BJ (cell line): ENCODE measurements around the gene ODAD2. TPM values are rescaled to one million over a fixed set of nuclear protein-coding genes. Genes with fewer than 3 reads are reported as not detected.

Source experiments
- CTCF ChIA-PET: fragments of 350-600 bp; formaldehyde crosslinking; extraction: SDS; loops from one replicate; lab custom pipeline; 2021; ENCODE audit warnings: antibody characterized with exemption, inconsistent platforms; lab: Yijun Ruan, JAX
- POLR2A ChIA-PET: fragments of 300-600 bp; sonication (Branson Sonifier 250); formaldehyde crosslinking; extraction: SDS; loops from one replicate; lab custom pipeline; 2021; ENCODE audit warnings: antibody characterized with exemption; lab: Charles Lee
- DNase-seq: peaks from one replicate; pipeline ENCODE4 v3.0.0-alpha.2; 2011; ENCODE audit warnings: low read depth
- H3K27me3 ChIP-seq: 2 replicates; pipeline ENCODE4 v1.6.0; 2011; ENCODE audit warnings: low read length; ENCODE audit not compliant: control insufficient read depth, insufficient read depth
- H3K36me3 ChIP-seq: 2 replicates; pipeline ENCODE4 v1.5.1; 2011; ENCODE audit warnings: low read length; ENCODE audit not compliant: control insufficient read depth, insufficient read depth
- H3K4me3 ChIP-seq: 2 replicates; pipeline ENCODE4 v1.5.1; 2011; ENCODE audit warnings: low read depth, mild to moderate bottlenecking, control low read depth, low read length
- polyA plus RNA-seq: library from polyadenylated mRNA; depleted of rRNA; stranded (reverse); fragments of >200 nt; gene quantifications from 2 replicates; pipeline ENCODE4 v1.2.3, GENCODE V29; 2011
- small RNA-seq: library from RNA; depleted of rRNA; stranded (forward); fragments of <200 nt; gene quantifications from one replicate; pipeline ENCODE3, GENCODE V24; 2012; ENCODE audit warnings: low replicate concordance, low read depth; ENCODE audit not compliant: insufficient read length
- TF ChIP-seq, protein P1 (sequence below): IDR thresholded peaks from 2 replicates; pipeline ENCODE4 v1.5.1; 2011; ENCODE audit warnings: low read depth, mild to moderate bottlenecking, control low read depth, inconsistent platforms, low read length, moderate library complexity; ENCODE audit not compliant: insufficient read depth

Gene ODAD2
- polyA plus RNA-seq, 1 experiment = 3.9 TPM

DNA sequence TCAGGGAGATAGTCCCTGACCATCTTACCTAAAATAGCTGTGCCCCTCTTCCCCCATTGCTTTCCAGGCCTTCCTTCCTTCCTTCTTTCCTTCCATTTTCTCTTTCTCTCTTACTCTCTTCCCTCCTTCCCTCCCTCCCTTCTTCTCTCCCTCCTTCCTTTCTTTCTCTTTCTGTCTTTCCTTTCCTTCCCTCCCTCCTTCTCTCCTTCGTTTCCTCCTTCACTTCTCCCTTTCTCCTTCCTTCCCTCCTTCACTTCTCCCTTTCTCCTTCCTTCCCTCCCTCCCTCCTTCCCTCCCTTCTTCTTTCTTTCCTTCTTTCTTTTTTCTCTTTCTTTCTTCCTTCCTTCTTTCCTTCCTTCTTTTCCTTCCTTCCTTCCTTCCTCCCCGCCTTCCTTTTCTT, 228.7 kb downstream of the ODAD2 start:
- ChIA-PET CTCF (no interaction called here), POLR2A (no interaction called here)
- Histone ChIP-seq H3K27me3 (no peaks in the 10 kb centered on the region), H3K4me3 (no peak overlapping the region), H3K36me3 (no peaks in the 10 kb centered on the region; the same call in 1 of the 2 replicates)
- no peak for DNase-seq
- TF ChIP-seq, protein P1, sequence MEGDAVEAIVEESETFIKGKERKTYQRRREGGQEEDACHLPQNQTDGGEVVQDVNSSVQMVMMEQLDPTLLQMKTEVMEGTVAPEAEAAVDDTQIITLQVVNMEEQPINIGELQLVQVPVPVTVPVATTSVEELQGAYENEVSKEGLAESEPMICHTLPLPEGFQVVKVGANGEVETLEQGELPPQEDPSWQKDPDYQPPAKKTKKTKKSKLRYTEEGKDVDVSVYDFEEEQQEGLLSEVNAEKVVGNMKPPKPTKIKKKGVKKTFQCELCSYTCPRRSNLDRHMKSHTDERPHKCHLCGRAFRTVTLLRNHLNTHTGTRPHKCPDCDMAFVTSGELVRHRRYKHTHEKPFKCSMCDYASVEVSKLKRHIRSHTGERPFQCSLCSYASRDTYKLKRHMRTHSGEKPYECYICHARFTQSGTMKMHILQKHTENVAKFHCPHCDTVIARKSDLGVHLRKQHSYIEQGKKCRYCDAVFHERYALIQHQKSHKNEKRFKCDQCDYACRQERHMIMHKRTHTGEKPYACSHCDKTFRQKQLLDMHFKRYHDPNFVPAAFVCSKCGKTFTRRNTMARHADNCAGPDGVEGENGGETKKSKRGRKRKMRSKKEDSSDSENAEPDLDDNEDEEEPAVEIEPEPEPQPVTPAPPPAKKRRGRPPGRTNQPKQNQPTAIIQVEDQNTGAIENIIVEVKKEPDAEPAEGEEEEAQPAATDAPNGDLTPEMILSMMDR = no peak

Small RNA genes within 50 kb of the gene (small RNA-seq; reads per million reads assigned to genes)
- gene MRPS21P5 (not detected), gene RN7SKP132 (not detected)
